Lung (tissue), 4 donors: ENCODE data around the gene BUB3. TPM values are rescaled to one million over a fixed set of nuclear protein-coding genes. Genes with fewer than 3 reads are reported as not detected.

ENCODE experiments used
- polyA plus RNA-seq, 2 donors: library from polyadenylated mRNA; stranded (reverse); fragments of 200-250 nt; gene quantifications; one replicate each; pipeline ENCODE4 v1.2.1, GENCODE V29; 2013
- total RNA-seq, 2 donors: library from RNA; depleted of rRNA in 1 of 2; stranded (reverse); fragments of >200 nt in 1 of 2; gene quantifications; one replicate each; pipeline ENCODE4 v1.2.1, GENCODE V29; 2014 to 2021
- donor health status: Bipolar disorder and iron deficiency.
- donor health status: healthy.
- donor health status: DM: yes; HTN: yes; CAD: no.

BUB3 gene
- total and polyA plus RNA-seq, 4 donors = 35.4 to 114 (median 64.1) TPM

Other genes starting within 250 kb of the BUB3 start
- gene FAM24A, start 243.8 kb upstream of the BUB3 start, total RNA-seq = not detected
- not detected for gene FAM24A, start 243.8 kb upstream of the BUB3 start, polyA plus RNA-seq
- 10 to 100 TPM in 1 of 2 donors, 1 to 10 TPM in 1; 4.8 to 17.1 TPM for gene C10orf88, start 200.2 kb upstream of the BUB3 start, total RNA-seq
- gene C10orf88, start 200.2 kb upstream of the BUB3 start, polyA plus RNA-seq = 1 to 10 TPM; 3.7 to 5.2 TPM
- gene PSTK, start 174.0 kb upstream of the BUB3 start, total RNA-seq = 1 to 10 TPM; 1.8 to 5.0 TPM
- 1 to 10 TPM; 1.9 to 4.7 TPM for gene PSTK, start 174.0 kb upstream of the BUB3 start, polyA plus RNA-seq
- 10 to 100 TPM; 12.1 to 19.9 TPM for gene IKZF5, start 145.6 kb upstream of the BUB3 start, total RNA-seq
- gene IKZF5, start 145.6 kb upstream of the BUB3 start, polyA plus RNA-seq = 10 to 100 TPM in 1 of 2 donors, 1 to 10 TPM in 1; 6.1 to 11.0 TPM
- gene ACADSB, start 145.4 kb upstream of the BUB3 start, total RNA-seq = 10 to 100 TPM; 20.4 to 36.2 TPM
- 1 to 10 TPM; 8.2 to 9.5 TPM for gene ACADSB, start 145.4 kb upstream of the BUB3 start, polyA plus RNA-seq
- not detected for gene HMX3, start 18.4 kb upstream of the BUB3 start, total RNA-seq
- not detected for gene HMX3, start 18.4 kb upstream of the BUB3 start, polyA plus RNA-seq
- not detected for gene HMX2, start 6.3 kb upstream of the BUB3 start, total RNA-seq
- not detected for gene HMX2, start 6.3 kb upstream of the BUB3 start, polyA plus RNA-seq